Muscle layer of colon (tissue), 2 donors: Measurements from ENCODE around the gene RIMBP3B.
"Not testable (repeated sequence)": the region's sequence is repeated elsewhere in the genome, so short reads cannot be mapped to it uniquely, and the experiment has no call there.

Experiments
- H3K27ac ChIP-seq: one replicate; pipeline ENCODE4 v1.7.0; 2013; ENCODE audit warnings: low read depth, mild to moderate bottlenecking, low read length, moderate library complexity
- H3K27me3 ChIP-seq, 2 donors: one replicate each; pipeline ENCODE4 v1.7.0; 2013; ENCODE audit warnings: low read length in 2 of 2, mild to moderate bottlenecking in 2 of 2; ENCODE audit not compliant: insufficient read depth in 2 of 2, control insufficient read depth in 1 of 2
- H3K36me3 ChIP-seq: one replicate; pipeline ENCODE4 v1.7.0; 2013; ENCODE audit warnings: mild to moderate bottlenecking, low read length; ENCODE audit not compliant: insufficient read depth
- H3K4me1 ChIP-seq: one replicate; pipeline ENCODE4 v1.7.0; 2013; ENCODE audit warnings: mild to moderate bottlenecking, low read length; ENCODE audit not compliant: insufficient read depth
- H3K4me3 ChIP-seq, 2 donors: one replicate each; pipeline ENCODE4 v1.7.0; 2013; ENCODE audit warnings: low read length in 2 of 2, low read depth in 1 of 2, mild to moderate bottlenecking in 1 of 2, moderate library complexity in 1 of 2
- H3K9ac ChIP-seq: one replicate; pipeline ENCODE4 v1.7.0; 2013; ENCODE audit warnings: low read length
- H3K9me3 ChIP-seq: one replicate; pipeline ENCODE4 v1.7.0; 2013; ENCODE audit warnings: mild to moderate bottlenecking, low read length
- donor health status: abdominal sarcoma.
- donor health status: Adenocarcinoma of cecum.

RIMBP3B gene

DNA sequence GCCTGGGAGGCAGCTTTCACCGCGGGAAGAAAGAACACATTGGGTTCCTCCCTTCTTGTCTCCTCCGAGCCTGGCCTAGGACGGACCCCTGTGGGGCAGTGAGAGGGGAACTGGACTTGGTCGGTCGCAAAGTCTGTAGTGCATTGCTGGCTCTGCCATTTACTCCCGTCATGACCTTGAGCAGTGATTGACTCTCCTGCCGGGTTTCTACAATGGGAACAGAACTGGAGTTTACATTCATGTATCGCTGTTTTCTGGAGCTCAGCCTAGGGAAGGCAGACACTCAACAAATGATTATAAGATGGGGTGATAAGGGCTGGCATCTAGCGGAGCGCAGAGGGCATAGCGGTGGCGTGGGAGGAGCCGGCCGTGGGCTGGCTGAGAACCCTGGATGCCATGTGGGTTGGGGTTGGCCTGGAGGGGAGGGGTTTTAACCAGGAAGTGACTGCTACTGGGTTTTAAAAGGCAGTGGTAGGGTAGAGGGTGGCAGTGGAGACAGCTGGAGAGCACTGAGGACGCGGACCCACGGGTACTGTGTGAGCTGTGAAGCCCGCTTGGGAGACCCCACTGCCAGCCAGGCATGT, 36.7 kb downstream of the RIMBP3B start:
- H3K4me1 ChIP-seq, H3K9ac ChIP-seq, H3K27ac ChIP-seq, H3K9me3 ChIP-seq, H3K27me3 ChIP-seq, H3K36me3 ChIP-seq, H3K4me3 ChIP-seq: not testable (repeated sequence)

DNA sequence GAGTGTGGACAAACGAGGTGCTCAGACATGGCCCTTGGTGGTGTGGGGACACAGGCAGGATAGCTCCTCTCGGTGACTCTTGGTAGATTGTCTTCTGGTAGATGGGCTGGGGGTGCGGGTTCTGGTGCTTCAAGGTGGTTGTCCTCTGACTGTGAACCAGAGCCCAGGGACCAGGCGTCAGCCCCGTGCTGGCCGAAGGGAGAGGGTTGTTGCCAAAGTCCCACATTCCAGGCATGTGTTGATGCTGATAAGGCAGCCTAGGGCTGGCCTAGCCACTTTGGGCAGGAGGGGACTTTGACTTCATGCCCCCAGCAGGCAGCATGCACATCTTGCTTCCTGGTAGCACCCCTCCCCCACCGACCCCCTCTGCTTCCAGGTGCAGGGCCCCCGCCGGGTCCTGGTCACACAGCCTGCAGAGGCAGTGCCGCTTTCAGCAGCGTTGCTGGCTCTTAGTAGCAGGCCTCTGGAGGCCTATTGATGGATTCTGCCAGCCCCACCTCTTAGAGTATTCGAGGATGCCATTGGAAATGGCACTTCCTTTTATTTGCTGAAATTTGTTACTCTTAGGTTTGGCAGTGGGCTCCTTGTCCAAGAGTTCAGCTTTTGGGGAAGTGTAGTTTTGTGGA, 40.6 kb downstream of the RIMBP3B start:
- not testable (repeated sequence) for H3K4me3 ChIP-seq, H3K9ac ChIP-seq, H3K9me3 ChIP-seq, H3K36me3 ChIP-seq, H3K4me1 ChIP-seq, H3K27me3 ChIP-seq, H3K27ac ChIP-seq

DNA sequence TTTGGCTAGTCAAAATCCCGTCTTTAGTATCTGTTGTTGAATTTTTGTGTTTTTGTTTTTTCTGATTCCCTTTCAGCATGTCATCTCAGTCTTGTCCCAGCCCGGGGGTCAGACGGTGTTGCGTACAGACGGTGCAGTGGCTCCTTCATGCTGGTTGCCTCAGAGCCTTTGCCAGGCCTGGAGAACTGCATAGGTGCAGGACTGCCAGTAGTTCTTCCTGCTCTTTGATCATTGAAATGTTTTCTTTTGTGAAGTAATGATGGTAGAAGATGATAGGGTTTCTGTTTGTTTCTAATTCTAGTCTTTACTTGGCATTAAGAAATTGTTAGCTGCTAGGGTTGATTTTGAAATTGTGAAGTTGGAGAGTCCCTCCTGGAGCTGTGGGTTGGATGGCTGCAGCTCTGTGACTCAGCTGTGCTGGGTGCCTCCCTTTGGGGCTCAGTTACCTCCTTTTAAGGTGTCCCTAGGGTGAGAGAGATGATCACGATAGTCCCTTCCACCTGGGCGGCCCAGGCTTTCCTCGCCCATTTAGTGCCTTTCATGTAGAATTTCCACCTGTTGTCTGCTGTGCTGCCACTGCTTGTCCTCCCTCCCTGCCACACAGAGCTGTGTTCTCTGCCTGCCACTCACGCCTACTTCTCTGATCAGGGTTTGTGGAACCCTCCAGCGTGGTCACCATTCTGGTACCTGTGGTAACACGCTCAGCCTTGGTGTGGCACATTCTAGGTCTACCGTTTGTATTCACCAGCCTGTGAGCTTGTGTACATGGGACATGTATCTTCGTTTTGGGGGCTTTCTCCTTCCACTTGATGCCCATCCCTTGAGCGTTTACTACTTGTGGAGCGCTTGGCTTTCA, 51.1 kb downstream of the RIMBP3B start:
- H3K4me1 ChIP-seq, H3K4me3 ChIP-seq, H3K9ac ChIP-seq, H3K9me3 ChIP-seq, H3K27me3 ChIP-seq, H3K36me3 ChIP-seq, H3K27ac ChIP-seq: not testable (repeated sequence)

DNA sequence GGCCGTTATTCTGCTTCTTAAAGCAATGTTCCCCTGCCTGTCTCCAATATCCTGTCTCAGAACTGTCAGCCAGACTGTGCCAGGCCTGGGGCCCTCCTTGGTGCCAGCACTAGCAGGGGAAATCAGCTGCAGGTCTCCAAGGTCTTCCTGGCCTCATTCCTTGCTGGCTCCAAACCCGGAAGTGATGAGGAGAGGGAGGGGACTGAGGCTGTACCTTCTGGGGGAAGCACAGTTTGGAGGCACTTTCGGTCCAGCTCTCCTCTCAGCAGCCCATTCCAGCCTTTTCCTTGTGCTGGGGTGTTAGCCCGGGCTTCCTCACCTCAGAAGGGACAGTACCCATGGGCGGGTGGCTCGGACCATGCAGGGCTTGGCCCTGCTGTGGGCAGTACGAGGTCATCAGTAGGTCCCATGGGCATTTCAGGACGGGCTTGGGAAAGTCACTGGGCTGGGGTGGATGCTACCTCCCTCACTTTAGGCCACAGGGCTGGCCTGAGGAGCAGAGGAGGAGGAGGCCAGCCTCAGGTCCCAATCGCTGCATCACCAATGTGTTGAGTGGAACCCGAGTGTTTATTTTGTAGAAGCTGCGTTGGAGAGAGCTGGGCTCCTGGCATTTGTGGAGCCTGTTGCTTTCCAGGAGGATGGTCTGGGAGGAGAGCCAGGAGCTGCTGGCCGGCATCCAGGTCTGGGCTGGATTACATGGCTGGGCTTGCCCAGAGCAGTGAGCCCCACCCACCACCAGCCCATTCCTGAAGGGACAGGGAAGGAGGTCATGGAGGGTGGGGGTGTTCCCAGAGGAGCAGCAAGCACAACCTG, 52.7 kb downstream of the RIMBP3B start:
- not testable (repeated sequence) for H3K9ac ChIP-seq, H3K4me1 ChIP-seq, H3K36me3 ChIP-seq, H3K27ac ChIP-seq, H3K27me3 ChIP-seq, H3K9me3 ChIP-seq, H3K4me3 ChIP-seq

DNA sequence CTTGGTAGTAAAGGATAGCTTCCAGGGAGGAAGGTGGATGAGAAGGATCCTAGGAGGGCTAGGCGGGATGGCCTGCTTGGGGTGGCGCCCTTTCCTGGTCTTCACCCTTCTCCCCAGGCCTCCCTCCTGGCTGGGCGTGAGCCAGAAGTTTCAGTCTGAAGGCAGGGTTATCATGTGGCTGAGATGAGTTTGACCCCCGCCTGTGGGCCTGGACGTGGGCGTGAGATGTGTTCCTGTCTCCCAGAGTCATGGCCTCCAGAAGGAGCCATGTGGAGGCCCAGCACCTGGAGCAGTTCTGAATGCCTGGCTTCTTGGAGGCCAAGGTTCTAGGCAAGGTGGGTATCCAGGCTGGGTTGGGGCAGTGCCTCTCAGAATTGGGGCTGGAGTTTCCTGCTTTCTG, 54.5 kb downstream of the RIMBP3B start:
- H3K27ac ChIP-seq, H3K9ac ChIP-seq, H3K36me3 ChIP-seq, H3K9me3 ChIP-seq, H3K27me3 ChIP-seq, H3K4me1 ChIP-seq, H3K4me3 ChIP-seq: not testable (repeated sequence)
